BJ (cell line): ENCODE measurements around the gene ALG14. TPM values are rescaled to one million over a fixed set of nuclear protein-coding genes. Genes with fewer than 3 reads are reported as not detected.

Experiments
- CTCF ChIA-PET: fragments of 350-600 bp; formaldehyde crosslinking; extraction: SDS; loops from one replicate; lab custom pipeline; 2021; ENCODE audit warnings: antibody characterized with exemption, inconsistent platforms; lab: Yijun Ruan, JAX
- POLR2A ChIA-PET: fragments of 300-600 bp; sonication (Branson Sonifier 250); formaldehyde crosslinking; extraction: SDS; loops from one replicate; lab custom pipeline; 2021; ENCODE audit warnings: antibody characterized with exemption; lab: Charles Lee
- DNase-seq: peaks from one replicate; pipeline ENCODE4 v3.0.0-alpha.2; 2011; ENCODE audit warnings: low read depth
- H3K27me3 ChIP-seq: 2 replicates; pipeline ENCODE4 v1.6.0; 2011; ENCODE audit warnings: low read length; ENCODE audit not compliant: control insufficient read depth, insufficient read depth
- H3K36me3 ChIP-seq: 2 replicates; pipeline ENCODE4 v1.5.1; 2011; ENCODE audit warnings: low read length; ENCODE audit not compliant: control insufficient read depth, insufficient read depth
- H3K4me3 ChIP-seq: 2 replicates; pipeline ENCODE4 v1.5.1; 2011; ENCODE audit warnings: low read depth, mild to moderate bottlenecking, control low read depth, low read length
- polyA plus RNA-seq: library from polyadenylated mRNA; depleted of rRNA; stranded (reverse); fragments of >200 nt; gene quantifications from 2 replicates; pipeline ENCODE4 v1.2.3, GENCODE V29; 2011
- TF ChIP-seq, protein P1 (sequence below): IDR thresholded peaks from 2 replicates; pipeline ENCODE4 v1.5.1; 2011; ENCODE audit warnings: low read depth, mild to moderate bottlenecking, control low read depth, inconsistent platforms, low read length, moderate library complexity; ENCODE audit not compliant: insufficient read depth

The ALG14 gene
- polyA plus RNA-seq, 1 experiment = 2.3 TPM

DNA sequence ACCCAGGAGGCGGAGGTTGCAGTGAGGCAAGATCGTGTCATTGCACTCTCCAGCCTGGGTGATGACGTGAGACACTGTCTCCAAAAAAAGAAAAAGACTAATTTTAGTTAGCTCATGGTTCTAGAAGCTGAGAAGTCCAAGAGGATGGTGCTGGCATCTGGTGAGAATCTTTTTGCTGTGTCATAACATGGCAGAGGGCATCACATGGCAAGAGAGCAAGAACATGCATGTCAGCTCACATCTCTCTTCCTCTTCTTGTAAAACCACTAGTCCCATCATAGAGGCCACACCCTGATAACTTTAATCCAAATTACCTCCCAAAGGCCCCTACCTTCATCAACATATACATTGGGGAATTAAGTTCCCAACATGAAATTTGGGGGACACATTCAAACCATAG, 132.0 kb downstream of the ALG14 start:
- ChIA-PET CTCF (interaction anchor here (0.6 to 2.4 kb wide), 2 partner anchors 11 to 87 kb away, joined by 3 to 9 read pairs; no protein-coding TSS in a partner anchor), POLR2A (no interaction called here)
- Histone ChIP-seq H3K36me3 (no peaks in the 10 kb centered on the region), H3K4me3 (no peak overlapping the region), H3K27me3 (no peaks in the 10 kb centered on the region)
- no peak for DNase-seq
- TF ChIP-seq, protein P1, sequence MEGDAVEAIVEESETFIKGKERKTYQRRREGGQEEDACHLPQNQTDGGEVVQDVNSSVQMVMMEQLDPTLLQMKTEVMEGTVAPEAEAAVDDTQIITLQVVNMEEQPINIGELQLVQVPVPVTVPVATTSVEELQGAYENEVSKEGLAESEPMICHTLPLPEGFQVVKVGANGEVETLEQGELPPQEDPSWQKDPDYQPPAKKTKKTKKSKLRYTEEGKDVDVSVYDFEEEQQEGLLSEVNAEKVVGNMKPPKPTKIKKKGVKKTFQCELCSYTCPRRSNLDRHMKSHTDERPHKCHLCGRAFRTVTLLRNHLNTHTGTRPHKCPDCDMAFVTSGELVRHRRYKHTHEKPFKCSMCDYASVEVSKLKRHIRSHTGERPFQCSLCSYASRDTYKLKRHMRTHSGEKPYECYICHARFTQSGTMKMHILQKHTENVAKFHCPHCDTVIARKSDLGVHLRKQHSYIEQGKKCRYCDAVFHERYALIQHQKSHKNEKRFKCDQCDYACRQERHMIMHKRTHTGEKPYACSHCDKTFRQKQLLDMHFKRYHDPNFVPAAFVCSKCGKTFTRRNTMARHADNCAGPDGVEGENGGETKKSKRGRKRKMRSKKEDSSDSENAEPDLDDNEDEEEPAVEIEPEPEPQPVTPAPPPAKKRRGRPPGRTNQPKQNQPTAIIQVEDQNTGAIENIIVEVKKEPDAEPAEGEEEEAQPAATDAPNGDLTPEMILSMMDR = no peak

DNA sequence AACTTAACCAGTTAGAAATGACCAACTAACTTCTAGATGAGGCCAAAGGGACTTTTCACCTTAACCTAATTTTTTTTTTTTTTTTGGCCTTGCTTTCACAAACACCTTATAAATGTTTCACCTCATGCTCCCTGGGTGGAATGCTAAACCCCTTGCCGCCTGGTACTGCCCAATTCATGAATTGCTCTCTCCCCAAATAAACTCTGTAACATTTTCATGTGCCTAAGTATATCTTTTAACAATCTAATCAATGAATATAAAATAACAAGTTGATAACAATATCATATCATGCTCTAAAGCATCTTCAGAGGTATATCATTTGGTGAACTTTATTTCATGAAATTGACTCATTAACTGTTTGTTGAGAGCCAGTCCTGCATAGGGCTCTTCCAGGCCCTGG, 134.9 kb downstream of the ALG14 start:
- CTCF ChIA-PET = no interaction called here
- POLR2A ChIA-PET = no interaction called here
- TF ChIP-seq, protein P1 = no peak
- no peaks in the 10 kb centered on the region for H3K36me3 ChIP-seq
- H3K27me3 ChIP-seq = no peaks in the 10 kb centered on the region
- DNase-seq = no peak
- no peak overlapping the region for H3K4me3 ChIP-seq

DNA sequence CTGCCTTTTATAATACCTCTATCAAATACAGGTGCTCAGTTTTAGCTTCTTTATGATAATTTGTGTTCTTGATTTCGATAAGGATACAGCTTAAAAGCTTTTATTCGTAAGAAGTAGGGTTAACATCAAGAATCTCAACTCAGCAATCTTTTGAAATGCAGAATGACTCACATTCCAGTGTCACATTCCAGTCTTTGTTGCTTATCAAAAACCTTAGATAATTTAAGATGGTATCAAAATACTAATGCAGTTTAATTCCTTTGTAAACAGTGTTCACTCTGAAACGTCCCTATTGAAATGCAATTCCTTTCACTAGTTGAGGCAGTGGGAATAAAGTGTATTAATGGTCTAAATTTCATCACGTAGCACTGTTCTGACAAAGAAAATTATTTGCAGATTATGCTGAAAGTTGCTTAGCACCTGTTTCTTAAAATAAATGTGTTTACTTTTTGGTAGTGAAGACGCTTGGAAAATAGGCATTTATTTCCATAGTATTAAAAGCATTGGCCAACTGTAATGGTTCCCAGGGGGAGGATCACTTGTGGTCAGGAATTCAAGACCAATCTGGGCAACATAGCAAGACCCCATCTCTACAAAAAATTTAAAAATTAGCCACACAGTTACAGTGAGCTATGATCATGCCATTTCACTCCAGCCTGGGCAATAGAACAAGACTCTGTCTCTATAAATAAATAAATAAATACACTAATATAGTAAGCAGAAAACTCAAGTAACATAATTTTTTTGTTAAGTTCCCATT, 135.7 kb downstream of the ALG14 start:
- ChIA-PET POLR2A (no interaction called here), CTCF (interaction anchor here (1.2 kb wide), 1 partner anchor 15 kb away, joined by 3 read pairs; no protein-coding TSS in a partner anchor)
- no peaks in the 10 kb centered on the region for H3K27me3 ChIP-seq
- H3K4me3 ChIP-seq = no peak overlapping the region
- TF ChIP-seq, protein P1 = no peak
- DNase-seq = no peak
- H3K36me3 ChIP-seq = no peaks in the 10 kb centered on the region

DNA sequence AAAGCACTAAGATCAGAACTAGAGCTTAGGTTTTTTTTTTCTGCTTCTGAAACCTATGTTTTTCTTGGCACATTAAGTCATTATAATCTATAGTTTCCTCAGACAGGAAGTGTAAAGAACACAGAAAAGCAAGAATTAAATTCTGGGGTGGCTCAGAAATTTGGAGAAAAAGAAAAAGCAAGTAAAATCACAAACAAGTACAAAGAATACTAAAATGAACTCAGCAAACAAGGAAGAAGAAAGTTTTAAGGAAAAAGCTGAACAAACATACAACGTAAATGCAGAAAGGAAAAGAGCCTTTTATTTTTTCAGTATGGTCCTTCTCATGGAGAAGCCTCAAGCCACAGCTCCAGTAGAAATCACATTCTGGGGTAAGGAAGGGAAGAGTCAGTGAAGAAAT, 137.3 kb downstream of the ALG14 start:
- H3K27me3 ChIP-seq = no peaks in the 10 kb centered on the region
- no peak overlapping the region for H3K4me3 ChIP-seq
- ChIA-PET CTCF (interaction anchor here (0.6 kb wide), 1 partner anchor 250 kb away, joined by 3 read pairs; no protein-coding TSS in a partner anchor), POLR2A (no interaction called here)
- no peak for DNase-seq
- no peaks in the 10 kb centered on the region for H3K36me3 ChIP-seq
- TF ChIP-seq, protein P1 = no peak

DNA sequence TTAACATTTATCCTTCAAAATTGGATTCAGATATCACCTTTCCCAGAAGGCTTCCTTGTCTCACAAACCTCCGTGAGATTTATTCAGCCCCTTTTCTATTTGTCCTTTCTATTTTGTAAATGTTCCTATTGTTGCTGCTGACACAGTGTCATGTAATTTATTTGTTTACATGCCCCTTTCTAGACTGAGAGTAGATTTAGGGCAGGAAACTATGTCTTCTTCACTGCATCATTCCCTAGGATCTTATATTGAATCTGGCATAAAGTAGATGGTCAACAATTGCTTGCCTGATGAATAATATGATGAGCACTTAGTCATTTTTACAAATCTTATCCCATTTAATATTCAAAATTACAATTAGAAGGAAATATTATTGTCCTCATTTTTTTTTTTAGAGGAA, 137.7 kb downstream of the ALG14 start:
- H3K4me3 ChIP-seq = no peak overlapping the region
- no peaks in the 10 kb centered on the region for H3K36me3 ChIP-seq
- H3K27me3 ChIP-seq = no peaks in the 10 kb centered on the region
- ChIA-PET POLR2A (no interaction called here), CTCF (no interaction called here)
- TF ChIP-seq, protein P1 = no peak
- DNase-seq = no peak
